Hematopoietic multipotent progenitor cell treated with erythropoietin and hydrocortisone succinate and interleukin-3 and kit ligand, for 17 days (in vitro differentiated cells): Measurements from ENCODE around the gene FKBP10.
"Not testable (repeated sequence)": the region's sequence is repeated elsewhere in the genome, so short reads cannot be mapped to it uniquely, and the experiment has no call there.

Experiments
- DNase-seq: peaks from one replicate; pipeline ENCODE4 v3.0.0-alpha.2; 2015; ENCODE audit warnings: low spot score

The FKBP10 gene

DNA sequence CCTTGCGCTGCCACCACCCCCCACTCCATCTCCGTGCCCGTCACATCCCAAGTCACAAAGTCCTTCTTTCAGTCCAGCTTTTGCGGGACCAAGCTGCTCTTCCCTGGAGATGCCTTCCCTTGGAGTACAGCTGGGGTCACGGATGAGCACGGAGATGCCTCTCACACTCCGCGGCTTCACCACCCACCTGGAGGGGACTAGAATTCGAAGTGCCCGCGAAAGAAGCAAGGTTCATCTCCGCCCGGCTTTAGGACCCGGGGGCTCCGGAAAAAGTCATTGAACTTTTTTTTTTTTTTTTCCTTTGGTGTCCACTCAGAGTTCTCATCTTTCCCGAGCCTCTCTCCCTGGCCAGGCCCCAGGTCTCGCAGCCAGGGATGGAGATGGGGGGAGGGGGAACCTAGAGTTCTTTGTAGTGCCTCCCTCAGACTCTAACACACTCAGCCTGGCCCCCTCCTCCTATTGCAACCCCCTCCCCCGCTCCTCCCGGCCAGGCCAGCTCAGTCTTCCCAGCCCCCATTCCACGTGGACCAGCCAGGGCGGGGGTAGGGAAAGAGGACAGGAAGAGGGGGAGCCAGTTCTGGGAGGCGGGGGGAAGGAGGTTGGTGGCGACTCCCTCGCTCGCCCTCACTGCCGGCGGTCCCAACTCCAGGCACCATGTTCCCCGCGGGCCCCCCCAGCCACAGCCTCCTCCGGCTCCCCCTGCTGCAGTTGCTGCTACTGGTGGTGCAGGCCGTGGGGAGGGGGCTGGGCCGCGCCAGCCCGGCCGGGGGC lies at the start of gene FKBP10:
Gene FKBP10, plus strand, starts transcription at position 624 of the 771 bp plus-strand sequence. Its CDS starts 31 bp downstream, at position 655.
- DNase-seq = no peak

DNA sequence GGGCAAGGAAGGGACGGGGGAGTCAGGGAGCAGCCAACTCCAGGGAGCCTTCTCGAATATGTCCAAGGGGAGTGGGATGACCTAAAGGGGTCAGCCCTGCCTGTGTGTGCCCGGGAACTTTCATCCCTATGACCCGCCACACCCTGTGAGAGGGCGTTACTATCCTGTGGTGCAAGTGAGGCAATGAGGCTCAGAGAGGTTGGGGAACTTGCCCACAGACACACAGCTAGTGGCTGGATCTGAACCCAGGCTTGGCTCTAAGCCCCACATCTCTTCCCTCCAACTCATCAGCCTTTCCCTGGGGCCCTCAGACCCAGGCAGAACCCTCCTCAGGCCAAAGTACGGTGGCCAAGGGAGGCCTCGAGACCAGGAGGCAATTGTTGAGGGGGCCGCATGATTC lies 49.5 kb upstream of the FKBP10 start:
- DNase-seq = no peak

- DNase-seq = no peak
Observed at GRCh38 chr17:41766135-41766534, 46.7 kb upstream of the FKBP10 start.

DNA sequence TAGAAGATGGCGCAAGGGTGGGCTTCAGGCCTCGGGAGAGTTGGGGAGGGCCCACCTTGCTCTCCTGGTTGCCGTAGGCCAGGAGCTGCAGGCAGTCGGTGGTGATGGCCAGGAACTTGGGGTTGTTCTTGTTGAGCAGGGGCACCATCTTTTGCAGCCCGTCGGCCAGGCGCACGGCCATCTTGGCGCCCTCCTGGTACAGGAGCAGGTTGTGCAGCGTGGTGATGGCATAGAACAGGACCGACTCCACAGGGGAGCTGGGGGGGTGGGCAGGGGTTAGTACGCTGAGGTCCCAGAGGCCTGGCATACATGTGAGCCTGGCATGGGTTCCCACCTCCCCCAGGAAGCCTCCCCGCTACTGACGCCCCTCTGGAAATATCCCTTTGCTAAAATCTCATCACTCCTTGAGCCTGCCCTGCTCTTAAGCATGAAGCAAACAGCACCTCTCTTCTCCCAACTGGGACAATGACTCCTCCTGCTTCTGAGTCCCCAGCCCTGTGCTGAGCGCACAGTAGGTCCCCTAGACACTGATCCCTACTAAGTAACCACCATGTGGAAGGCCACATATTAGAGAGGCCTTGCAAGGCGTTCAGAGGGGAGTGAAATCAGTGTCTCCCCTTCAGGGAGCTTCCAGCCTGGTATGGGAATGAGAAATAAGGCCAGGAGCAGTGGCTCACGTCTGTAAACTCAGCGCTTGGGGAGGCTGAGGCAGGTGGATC lies 45.3 kb upstream of the FKBP10 start:
- no peak for DNase-seq

GRCh38 chr17:41768682-41769288 lies 44.0 kb upstream of the FKBP10 start:
- no peak for DNase-seq

- DNase-seq = no peak
Observed at GRCh38 chr17:41769346-41769862, 43.4 kb upstream of the FKBP10 start.

DNA sequence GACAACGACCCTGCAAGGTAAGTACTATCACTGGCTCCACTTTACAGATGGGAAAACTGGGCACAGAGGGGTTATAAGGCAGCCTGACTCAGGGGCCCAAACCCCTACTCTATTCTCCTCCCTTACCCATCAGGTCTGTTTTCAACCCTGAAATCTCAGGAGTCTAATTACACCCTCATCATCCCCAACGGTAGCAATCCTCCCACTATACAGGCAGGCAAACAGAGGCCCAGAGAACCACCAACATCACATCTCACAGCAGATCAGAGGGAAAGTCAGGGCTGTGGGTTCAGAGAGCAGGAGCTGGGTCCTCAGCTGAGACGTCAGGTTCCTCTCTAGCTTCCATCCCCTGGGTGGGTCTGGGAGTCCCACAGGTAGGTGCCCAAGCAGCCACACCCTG lies 42.8 kb upstream of the FKBP10 start:
- no peak for DNase-seq

- DNase-seq = no peak
Observed at GRCh38 chr17:41771389-41772206, 41.2 kb upstream of the FKBP10 start.

GRCh38 chr17:41772218-41772585 lies 40.6 kb upstream of the FKBP10 start:
- no peak for DNase-seq

DNA sequence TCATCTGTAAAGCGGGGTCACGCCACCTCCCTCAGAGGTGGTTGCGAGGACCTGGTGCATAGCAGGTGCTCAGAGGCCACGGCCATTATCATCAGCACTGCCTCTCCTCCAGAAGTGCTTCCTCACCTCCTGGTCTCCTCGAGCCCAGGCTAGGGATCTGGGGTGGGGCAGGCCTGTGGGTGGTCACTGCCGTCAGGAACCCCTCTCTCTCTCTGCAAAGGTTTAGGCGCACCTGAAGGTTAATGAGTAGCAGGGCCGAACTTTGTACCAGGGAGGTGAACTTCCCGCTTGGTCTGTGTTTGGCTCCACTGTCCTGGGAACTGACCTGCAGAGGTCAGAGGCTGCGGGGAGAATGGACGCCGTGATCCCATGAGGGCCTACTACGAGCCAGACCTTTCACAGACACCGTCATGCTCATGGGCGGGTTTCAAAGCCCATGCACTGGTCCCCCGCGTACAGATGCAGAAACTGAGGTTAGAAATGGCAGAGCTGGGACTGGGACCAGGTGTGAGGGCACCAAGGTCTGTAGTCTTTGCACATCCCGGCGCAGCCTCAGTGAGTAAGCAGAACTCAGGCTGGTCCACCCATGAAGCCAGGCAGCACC lies 40.1 kb upstream of the FKBP10 start:
- DNase-seq = no peak

DNA sequence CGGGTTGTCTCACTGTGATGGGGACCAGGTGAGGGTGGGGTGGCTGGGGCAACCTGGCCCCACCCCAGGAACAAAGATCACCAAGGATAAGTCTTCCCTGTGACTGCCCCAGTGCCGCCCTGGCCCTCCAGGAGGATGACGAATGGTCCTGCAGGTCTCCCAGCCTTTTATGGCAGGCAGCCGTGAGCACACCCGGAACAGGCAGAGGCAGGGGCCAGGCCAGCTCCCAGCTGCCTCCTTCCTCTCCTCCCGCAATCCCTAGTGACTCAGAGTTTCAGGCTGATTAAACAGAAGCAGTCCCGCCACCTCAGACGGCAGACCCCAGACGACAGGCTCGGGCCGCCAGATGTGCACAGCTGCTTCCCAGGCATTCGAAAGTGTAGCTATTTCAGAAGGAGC lies 39.6 kb upstream of the FKBP10 start:
- DNase-seq = no peak

DNA sequence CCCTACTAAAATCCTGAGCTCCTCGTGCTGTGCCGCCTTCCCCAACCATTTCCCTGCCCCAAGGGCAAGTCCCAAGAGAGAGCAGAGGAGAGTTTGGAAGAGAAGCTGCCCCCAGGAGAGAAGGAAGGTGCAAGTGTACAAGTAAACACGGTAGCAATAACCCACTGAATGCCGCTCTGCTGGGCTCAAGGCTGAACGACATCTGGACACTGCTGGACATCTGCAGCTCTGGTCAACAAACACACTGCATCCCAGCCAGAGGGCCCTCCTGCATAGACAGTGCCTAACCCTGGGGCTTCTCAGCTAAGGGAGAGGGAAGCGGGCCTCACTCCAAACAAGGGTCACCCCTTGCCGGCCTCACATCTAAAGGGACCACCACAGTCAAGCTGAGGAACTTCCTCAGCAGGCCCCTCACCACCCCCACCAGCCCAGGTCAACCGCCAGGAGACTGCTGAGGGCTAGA lies 39.0 kb upstream of the FKBP10 start:
- no peak for DNase-seq

DNA sequence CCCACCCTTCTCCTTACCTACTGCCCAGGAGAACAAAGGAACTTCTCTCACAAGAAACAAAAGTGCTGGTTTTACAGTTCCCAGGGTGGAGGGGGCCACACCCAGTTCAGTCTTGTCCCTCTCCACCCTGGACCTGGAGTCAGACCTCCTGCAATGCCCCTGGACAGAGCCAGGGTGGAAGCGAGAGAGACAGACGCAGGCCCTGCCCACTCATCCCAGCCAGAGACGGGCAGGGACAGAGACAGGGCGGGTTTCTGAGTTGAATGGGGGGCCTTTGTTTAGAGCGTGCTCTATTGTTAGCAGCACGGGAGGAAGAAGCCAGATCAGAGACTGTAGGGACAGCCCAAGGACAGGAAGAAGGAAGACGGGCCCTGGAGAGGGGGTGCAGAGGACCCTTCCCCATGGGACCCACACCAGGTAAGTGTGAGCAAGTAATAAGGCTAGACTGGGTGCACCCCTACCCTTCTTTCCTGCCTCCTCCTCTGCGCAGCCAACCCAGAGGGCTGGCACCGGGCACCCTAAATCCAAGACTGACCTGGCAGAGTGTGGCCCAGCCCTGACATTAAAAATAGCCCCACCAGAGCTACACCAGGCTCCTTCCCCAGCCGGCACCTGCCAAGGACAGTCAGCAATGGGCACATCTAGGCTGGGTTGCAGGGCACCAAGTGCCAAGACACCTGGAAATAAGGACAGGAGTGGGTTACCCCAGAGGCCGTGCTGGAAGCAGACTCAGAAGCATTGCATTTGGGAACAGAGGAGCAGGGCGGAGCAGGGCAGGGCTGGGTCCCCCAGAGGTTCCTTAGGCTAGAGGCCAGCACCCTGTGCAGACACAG lies 37.2 kb upstream of the FKBP10 start:
- DNase-seq = no peak

GRCh38 chr17:41776262-41776900 lies 36.4 kb upstream of the FKBP10 start:
- DNase-seq = not testable (repeated sequence)

DNA sequence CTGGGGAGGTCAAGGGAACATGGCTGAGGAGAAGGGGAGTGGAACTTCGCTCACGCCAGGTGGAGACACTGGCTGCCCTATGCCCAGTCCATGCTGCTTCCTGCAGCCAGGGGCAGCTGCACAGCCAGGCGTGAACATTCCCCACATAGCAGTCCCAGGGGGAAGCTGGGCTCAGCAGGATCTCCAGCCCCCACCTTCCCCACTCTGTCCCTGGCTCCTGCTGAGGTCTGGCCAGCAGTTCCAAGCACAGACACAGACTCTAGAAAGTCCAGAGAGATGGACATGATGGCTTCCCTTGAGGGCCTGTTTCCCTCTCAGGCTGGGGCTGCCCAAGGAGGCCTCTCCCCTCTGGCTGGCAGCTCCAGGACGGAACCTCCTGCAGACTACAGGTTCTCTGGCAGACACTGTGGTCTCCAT lies 35.6 kb upstream of the FKBP10 start:
- no peak for DNase-seq

GRCh38 chr17:41777574-41778188 lies 35.1 kb upstream of the FKBP10 start:
- DNase-seq = no peak

- DNase-seq = no peak
Observed at GRCh38 chr17:41779954-41780353, 32.9 kb upstream of the FKBP10 start.

DNA sequence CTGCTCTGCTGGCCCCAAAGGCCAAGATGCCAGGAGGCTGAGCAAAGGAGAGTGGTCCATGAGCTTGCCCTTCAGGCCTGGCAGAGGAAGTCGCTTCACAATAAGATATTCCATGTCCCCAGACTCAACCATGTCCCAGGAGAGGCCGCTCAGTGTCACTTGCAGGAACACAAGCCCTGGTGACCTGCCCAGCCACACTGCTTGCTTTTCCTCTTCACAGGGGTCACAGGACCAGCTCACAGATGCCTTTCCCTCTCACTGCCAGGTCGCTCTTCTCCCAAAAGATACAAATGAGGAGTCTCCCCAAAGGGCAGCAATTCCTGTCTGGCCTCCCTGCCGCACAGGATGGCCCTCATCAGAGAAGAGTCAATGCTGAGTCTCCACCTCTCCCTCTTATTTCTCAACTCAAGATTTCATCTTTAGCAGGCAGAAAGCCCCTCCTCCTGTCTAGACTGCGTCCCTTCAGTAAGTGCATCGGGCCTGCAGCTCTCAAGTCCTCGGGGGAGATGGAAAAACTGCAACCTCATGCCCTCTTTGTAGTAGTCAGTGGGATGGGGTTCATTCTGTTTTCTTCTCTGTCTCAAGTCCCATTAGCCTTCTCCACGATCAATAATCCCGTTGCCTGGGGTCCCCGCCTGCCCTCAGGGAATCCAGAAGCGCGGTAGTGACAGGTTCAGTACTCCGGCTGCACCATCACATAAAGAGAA lies 31.2 kb upstream of the FKBP10 start:
- no peak for DNase-seq

DNA sequence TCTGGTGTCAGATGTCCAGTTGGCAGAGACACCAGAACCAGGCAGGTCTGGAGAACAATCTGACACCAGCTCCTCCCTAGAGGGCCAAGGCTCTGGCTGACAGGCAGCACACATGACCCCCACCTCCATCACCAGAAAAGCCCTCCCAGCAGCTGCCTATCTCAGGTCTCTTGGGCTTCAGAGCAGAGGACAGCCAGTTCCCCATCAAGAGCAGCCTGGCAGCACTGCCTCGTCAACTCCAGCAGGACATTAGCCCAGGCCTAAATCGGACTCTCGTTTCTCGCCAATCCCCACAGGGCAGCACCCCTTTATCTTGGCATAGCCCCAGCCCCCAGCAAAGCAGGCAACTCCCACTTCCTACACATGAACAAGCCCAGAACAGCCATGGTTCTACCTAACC lies 30.7 kb upstream of the FKBP10 start:
- DNase-seq = no peak
